ENCODE measurements around the gene STX1A.
"Not testable (repeated sequence)": the region's sequence is repeated elsewhere in the genome, so short reads cannot be mapped to it uniquely, and the experiment has no call there.

STX1A gene

GRCh38 chr7:73735528-73735905 lies 16.0 kb upstream of the STX1A start:
- DNase-seq (ENCODE audit: low spot score), result no peak

- DNase-seq (ENCODE audit: low spot score), result peak; percentile 100
Observed at GRCh38 chr7:73734619-73735527, 15.4 kb upstream of the STX1A start.

- no peak for DNase-seq (ENCODE audit: low spot score)
Observed at GRCh38 chr7:73732397-73732796, 12.9 kb upstream of the STX1A start.

GRCh38 chr7:73730485-73730884 lies 11.0 kb upstream of the STX1A start:
- no peak for DNase-seq (ENCODE audit: low spot score)

GRCh38 chr7:73728551-73728950 lies 9.1 kb upstream of the STX1A start:
- DNase-seq (ENCODE audit: low spot score), result no peak

DNA sequence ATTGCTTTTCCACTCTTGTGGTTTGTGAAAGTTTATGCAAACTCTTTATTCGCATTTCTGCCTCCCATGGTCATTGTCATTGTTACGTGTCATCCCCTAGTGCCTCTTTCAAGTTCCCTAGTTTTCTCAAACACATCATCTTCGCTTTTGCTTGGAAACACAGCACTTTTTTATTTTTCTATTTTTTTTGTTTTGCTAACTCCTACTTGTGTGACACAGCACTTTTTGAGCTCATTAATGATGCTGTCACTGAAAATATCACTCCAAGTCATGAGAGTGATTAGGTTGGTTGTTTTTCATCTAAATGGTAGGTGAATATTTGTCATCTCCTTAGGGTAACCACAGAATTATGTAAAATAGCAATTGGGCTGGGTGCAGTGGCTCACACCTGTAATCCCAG lies 8.5 kb upstream of the STX1A start:
- no peak for DNase-seq (ENCODE audit: low spot score)

DNA sequence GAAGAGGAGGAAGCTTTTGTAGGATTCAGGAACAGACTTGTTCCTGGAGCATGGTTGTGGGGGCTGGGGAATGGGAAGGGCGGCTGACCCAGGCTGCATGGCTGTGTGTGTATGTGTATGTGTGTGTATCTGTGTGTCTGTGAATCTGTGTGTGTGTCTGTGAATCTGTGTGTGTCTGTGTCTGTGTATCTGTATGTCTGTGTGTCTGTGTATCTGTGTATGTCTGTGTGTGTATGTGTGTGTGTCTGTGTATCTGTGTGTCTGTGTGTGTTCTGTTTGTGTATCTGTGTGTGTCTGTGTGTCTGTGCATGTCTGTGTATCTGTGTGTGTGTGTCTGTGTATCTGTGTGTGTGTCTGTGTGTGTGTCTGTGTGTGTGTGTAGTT lies 6.6 kb upstream of the STX1A start:
- no peak for DNase-seq (ENCODE audit: low spot score)

GRCh38 chr7:73723813-73724212 lies 4.3 kb upstream of the STX1A start:
- no peak for DNase-seq (ENCODE audit: low spot score)

- DNase-seq (ENCODE audit: low spot score), result no peak
Observed at GRCh38 chr7:73722785-73723184, 3.3 kb upstream of the STX1A start.

GRCh38 chr7:73722182-73722581 lies 2.7 kb upstream of the STX1A start:
- DNase-seq (ENCODE audit: low spot score), result not testable (repeated sequence)

DNA sequence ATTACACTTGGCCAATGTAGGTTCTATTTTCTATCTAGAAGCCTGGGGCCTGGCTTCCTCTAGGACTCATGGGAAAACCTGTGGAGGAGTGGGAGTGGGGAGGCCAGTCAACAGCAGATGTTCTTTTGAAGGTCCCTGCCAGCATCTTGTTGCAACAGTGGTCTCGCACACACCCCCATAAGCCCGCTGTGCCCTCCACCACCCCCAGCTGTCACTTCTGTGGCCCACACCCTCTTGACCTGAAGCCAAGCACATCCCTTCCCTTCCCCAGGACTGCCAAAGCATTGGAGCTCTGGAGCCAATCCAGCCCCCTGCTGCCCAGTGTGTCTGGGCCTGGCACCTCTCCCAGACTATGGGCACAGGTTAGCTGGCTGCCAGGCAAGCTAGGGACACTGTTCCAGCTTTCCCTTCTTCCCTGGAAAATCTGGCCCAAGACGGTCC lies 1.9 kb upstream of the STX1A start:
- peak; percentile 43 for DNase-seq (ENCODE audit: low spot score)

DNA sequence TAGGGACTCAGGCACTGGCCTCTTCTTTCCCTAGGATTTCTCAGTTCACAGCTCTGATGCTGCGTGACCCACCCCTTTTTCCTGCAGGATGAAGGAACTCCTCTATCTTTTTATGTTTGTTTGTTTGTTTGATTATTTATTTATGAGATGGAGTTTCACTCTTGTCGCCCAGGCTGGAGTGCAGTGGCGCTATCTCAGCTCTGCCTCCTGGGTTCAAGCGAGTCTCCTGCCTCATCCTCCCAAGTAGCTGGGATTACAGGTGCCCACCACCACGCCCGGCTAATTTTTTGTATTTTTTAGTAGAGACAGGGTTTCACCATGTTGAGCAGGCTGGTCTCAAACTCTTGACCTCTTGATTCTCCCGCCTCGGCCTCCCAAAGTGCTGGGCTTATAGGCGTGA lies 974 bp upstream of the STX1A start:
- DNase-seq (ENCODE audit: low spot score), result not testable (repeated sequence)

DNA sequence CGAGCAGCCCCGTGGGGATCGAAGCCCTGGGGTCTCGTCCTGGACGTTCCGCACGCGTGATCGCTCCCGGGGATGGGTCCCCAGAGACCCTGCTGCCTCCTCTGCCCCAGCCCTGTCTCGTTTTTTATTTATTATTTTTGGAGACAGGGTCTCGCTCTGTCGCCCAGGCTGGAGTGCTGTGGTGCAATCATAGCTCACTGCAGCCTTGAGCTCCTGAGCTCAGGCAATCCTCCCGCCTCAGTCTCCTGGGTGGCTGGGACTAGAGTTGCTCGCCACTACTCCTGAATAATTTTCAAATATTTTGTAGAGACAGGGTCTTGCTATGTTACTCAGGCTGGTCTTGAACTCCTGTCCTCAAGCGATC lies 319 bp upstream of the STX1A start:
- no peak for DNase-seq (ENCODE audit: low spot score)

DNA sequence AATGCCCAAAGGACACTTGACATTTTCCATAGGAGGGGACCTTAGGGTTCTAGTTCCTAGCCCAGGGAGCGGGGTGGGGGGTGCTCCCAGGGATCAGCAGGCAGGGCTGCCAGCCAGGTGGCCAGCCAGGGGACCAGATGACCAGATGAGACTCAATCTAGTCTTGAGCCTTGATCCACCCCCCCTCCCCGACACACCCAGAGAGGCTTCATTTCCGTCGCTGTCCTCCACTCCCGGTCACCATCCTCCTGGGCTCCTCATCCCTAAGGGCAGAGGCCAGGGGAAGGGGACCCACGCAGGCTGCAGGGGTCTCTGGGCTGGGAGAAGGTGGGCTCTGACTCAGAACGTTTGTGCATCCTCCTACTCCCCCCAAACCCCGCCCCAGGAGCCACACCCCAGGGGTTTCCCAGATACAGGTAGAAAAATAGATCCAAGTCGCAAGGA lies 1.0 kb downstream of the STX1A start:
- no peak for DNase-seq (ENCODE audit: low spot score)

- DNase-seq (ENCODE audit: low spot score), result no peak
Observed at GRCh38 chr7:73717991-73718405, 1.5 kb downstream of the STX1A start.

GRCh38 chr7:73717025-73717807 lies 2.3 kb downstream of the STX1A start:
- no peak for DNase-seq (ENCODE audit: low spot score)

GRCh38 chr7:73716318-73716890 lies 3.1 kb downstream of the STX1A start:
- no peak for DNase-seq (ENCODE audit: low spot score)

- DNase-seq (ENCODE audit: low spot score), result peak; percentile 73
Observed at GRCh38 chr7:73715648-73716317, 3.7 kb downstream of the STX1A start.

GRCh38 chr7:73713319-73713718 lies 6.2 kb downstream of the STX1A start:
- not testable (repeated sequence) for DNase-seq (ENCODE audit: low spot score)

DNA sequence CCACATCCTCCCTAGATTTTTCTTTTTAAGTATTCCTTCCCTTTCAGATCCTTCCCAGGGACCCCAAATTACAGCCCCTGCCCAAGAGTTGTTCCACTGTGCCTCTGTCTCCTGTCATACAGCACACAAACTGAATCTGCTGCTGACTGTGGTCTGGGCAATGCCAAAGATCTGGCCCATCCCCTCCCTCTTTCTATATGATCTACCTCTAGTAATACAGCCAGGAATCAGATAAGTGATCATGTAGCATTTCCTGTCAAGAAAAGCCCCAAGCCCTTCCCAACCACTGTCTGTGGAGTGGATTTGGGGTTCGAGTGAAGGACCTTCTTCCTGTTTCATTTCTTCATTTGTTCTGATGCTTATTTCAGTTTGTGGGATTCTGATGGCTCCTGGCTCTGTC lies 6.7 kb downstream of the STX1A start:
- no peak for DNase-seq (ENCODE audit: low spot score)

DNA sequence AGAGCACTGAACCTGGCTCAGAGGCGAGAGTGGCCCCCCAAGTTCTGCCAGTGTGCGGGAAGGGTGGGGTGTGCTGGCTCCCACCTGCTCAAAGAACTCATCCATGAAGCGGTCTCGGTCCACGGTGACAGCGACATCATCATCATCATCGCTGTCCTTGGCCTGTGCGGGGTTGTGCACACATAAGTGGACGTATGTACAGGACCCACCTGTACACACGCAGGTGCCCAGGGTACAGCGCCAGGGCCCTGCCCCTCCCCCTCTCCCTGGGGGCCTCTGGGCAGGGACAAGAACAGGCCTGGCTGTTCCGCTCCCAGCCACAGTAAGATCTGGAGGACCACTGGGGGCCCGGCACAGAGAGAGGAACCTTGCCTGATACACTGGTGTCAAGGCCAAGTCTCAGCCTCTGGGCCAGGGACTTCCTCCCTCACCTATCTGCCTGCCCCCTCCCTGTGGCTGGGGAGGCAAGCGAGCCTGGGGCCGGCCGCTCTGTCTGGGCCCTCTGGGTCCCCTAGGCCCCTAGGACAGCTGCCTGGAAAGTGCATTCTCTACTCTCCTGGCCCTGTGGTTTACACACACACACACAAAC lies 10.4 kb downstream of the STX1A start:
- no peak for DNase-seq (ENCODE audit: low spot score)
